ENCODE results near the gene NTN3. TPM values are rescaled to one million over a fixed set of nuclear protein-coding genes. Genes with fewer than 3 reads are reported as not detected.
A peak's percentile ranks its signal among the peaks of the same experiment; 100 is the strongest.

NTN3 gene
- total and polyA plus RNA-seq, 12 donors = 0.16 to 1.5 (median 0.32) TPM; not detected in 3

- intact Hi-C loops (cut with DNase I) = no loop called here
- no peak for DNase-seq
- Histone ChIP-seq H3K36me3 (replicated peaks in 1 of 2) (no peaks in the 10 kb centered on the region), H3K27me3 (peaks cover 17% of the 10 kb centered on the region), H3K4me1 (replicated peaks in 1 of 2) (peaks cover 33 to 65% of the 10 kb centered on the region in 2 donors), H3K4me3 (peak overlapping the region in 1 of 4 donors; percentile 88), H3K9me3 (replicated peaks in 1 of 3) (no peaks in the 10 kb centered on the region), H3K27ac (no peak overlapping the region)
- TF ChIP-seq CTCF (IDR thresholded peaks at IDR 0.05) = no peak
- no peak for TF ChIP-seq POLR2A (IDR thresholded peaks at IDR 0.05)
- WGBS, 4 donors = 75 to 93% (median 79%) methylated on average over 5 to 14 of the region's 14 CpGs
These were observed 1.9 kb downstream of the NTN3 start for GRCh38 chr16:2472885-2473445.

DNA sequence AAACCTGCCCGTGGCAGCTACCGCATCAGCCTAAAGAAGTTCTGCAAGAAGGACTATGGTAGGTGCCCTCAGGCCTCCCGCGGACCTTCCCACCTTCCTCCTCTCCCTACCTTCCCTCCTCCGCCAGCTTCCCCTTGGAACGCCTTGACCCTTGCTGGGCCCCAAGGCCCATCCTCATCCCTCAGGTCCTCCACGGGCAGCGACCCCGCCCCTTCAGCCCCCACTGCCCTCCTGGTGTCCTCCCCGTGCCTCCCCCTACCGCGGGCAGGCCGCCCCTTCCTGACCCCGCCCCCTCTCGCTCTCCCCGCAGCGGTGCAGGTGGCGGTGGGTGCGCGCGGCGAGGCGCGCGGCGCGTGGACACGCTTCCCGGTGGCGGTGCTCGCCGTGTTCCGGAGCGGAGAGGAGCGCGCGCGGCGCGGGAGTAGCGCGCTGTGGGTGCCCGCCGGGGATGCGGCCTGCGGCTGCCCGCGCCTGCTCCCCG is 2.4 kb downstream of the NTN3 start:
- no peaks in the 10 kb centered on the region for H3K36me3 ChIP-seq (replicated peaks in 1 of 2)

GRCh38 chr16:2473999-2474876 is 3.1 kb downstream of the NTN3 start:
- no peak for TF ChIP-seq POLR2A (IDR thresholded peaks at IDR 0.05)
- peak in 3 of 6 experiments; percentile 24 to 43 (median 28) for TF ChIP-seq CTCF (IDR thresholded peaks at IDR 0.05)
- Histone ChIP-seq H3K4me1 (replicated peaks in 1 of 2) (peaks cover 25 to 54% of the 10 kb centered on the region in 2 donors), H3K27ac (peak overlapping the region in 4 of 5 donors; percentile 61 to 92 (median 84))

More for the DNA sequence above, 2.4 kb downstream of the NTN3 start:
- H3K9me3 ChIP-seq (replicated peaks in 1 of 3) = no peaks in the 10 kb centered on the region
- H3K4me3 ChIP-seq = peak overlapping the region in 1 of 4 donors; percentile 88
- no peak for TF ChIP-seq CTCF (IDR thresholded peaks at IDR 0.05)
- peaks cover 30 to 60% of the 10 kb centered on the region in 2 donors for H3K4me1 ChIP-seq (replicated peaks in 1 of 2)
- no peak overlapping the region for H3K27ac ChIP-seq
- intact Hi-C loops (cut with DNase I) = no loop called here
- peaks cover 17% of the 10 kb centered on the region for H3K27me3 ChIP-seq
- DNase-seq = peak in 1 of 7 donors; percentile 36
- whole genome bisulfite sequencing, 4 donors = 4 to 15% (median 12%) methylated on average over 9 to 49 of the region's 49 CpGs

DNA sequence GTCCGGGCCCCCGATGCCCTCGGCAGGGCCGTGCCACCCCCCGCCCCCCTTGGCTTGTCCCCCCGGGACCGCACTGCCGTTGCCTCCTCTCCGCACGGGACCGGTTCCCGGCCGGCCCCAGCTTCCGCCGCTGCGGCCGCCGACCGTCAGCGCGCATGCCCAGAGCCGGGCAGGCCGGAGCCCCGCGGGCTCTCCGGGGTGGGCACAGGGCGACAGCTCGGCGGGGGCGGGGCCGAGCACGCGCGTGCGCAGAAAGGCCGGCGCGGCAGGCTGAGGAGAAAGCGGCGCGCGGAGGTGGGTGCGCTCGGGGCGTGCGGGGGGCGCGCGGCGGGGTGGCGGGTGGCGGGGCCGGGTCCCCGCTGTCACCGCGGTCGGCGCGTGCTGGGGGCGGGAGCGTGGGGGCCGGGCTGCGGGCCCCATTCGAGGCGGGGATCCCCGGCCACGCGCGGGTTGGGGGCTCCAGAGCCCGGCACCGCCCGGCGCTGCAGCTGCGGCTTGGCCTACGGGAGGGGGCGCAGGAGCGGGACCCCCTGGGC is 3.8 kb downstream of the NTN3 start, which contains the start of gene TBC1D24:
Gene TBC1D24 (plus strand): TSS at position 251 of the 536 bp plus-strand sequence. CDS start 21,022 bp downstream, outside the sequence.
- intact Hi-C loops (cut with DNase I) = no loop called here
- Histone ChIP-seq H3K4me3 (peak within 1 kb of the TSS in 3 of 4 donors; percentile 32 to 91 (median 88)), H3K9me3 (replicated peaks in 1 of 3) (no peaks in the 10 kb centered on the region), H3K4me1 (replicated peaks in 1 of 2) (peaks cover 23 to 49% of the 10 kb centered on the region in 2 donors), H3K27me3 (peaks cover 17% of the 10 kb centered on the region), H3K36me3 (replicated peaks in 1 of 2) (no peaks in the 10 kb centered on the region), H3K27ac (peak within 1 kb of the TSS in 4 of 5 donors; percentile 61 to 92 (median 84))
- TF ChIP-seq POLR2A (IDR thresholded peaks at IDR 0.05) = peak; percentile 47 to 67
- no peak for TF ChIP-seq CTCF (IDR thresholded peaks at IDR 0.05)
- DNase-seq = peak; percentile 80 to 91 (median 84)
- 0 to 1% (median 0%) methylated on average over 14 to 77 of the region's 77 CpGs; no CpG with 5 or more reads in 1 of the 4 donors for WGBS, 4 donors

More at GRCh38 chr16:2473999-2474876, 3.1 kb downstream of the NTN3 start:
- DNase-seq = peak in 3 of 7 donors; percentile 48 to 59 (median 56)
- 0 to 1% (median 1%) methylated on average over 5 to 100 of the region's 100 CpGs for WGBS, 4 donors
- Histone ChIP-seq H3K27me3 (peaks cover 17% of the 10 kb centered on the region), H3K9me3 (replicated peaks in 1 of 3) (no peaks in the 10 kb centered on the region), H3K4me3 (peak overlapping the region in 3 of 4 donors; percentile 28 to 91 (median 88)), H3K36me3 (replicated peaks in 1 of 2) (no peaks in the 10 kb centered on the region)
- intact Hi-C loops (cut with DNase I) = no loop called here
